DMS 273 (cell line): ENCODE results near the gene P3H4.

ENCODE experiments used
- DNase-seq: peaks from one replicate; lab custom pipeline; 2025; ENCODE audit not compliant: unreplicated experiment; lab: John Stamatoyannopoulos, UW

Gene P3H4

GRCh38 chr17:41822216-41823140, 10.7 kb upstream of the P3H4 start:
- no peak for DNase-seq

GRCh38 chr17:41821776-41822175, 10.0 kb upstream of the P3H4 start:
- DNase-seq, result no peak

GRCh38 chr17:41818024-41818423, 6.3 kb upstream of the P3H4 start:
- DNase-seq, result no peak

GRCh38 chr17:41816637-41817320, 5.0 kb upstream of the P3H4 start:
- no peak for DNase-seq

DNA sequence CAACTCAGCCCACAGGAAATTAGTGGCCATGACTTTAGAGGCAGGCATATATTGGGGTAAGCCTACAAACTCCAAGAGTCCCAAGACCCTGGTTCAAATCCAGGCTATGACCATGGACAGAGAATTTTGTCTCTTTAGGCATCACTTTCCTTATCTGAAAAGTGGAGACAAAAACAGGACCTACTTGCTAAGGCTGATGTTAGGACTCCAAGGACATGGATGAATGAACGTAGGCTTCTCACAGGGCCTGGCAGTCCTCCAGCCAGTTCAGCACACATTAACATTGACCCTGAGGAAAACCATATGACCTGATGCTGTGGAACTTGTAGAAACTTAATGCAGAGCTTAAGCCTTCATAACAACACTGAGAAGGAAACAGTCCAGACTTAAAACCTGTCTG, 2.4 kb upstream of the P3H4 start:
- no peak for DNase-seq

GRCh38 chr17:41813699-41814124, 2.0 kb upstream of the P3H4 start:
- no peak for DNase-seq

GRCh38 chr17:41813152-41813680, 1.5 kb upstream of the P3H4 start:
- DNase-seq, result no peak

GRCh38 chr17:41812381-41813151, 817 bp upstream of the P3H4 start, which contains the start of gene FKBP10:
Gene FKBP10, plus strand, starts transcription at chr17:41813004. Its CDS starts 31 bp downstream, at chr17:41813035.
- DNase-seq, result peak; percentile 62

GRCh38 chr17:41810659-41811548, 845 bp downstream of the P3H4 start:
- DNase-seq, result no peak

- DNase-seq, result no peak
Measured at GRCh38 chr17:41806685-41807445, 4.9 kb downstream of the P3H4 start.

DNA sequence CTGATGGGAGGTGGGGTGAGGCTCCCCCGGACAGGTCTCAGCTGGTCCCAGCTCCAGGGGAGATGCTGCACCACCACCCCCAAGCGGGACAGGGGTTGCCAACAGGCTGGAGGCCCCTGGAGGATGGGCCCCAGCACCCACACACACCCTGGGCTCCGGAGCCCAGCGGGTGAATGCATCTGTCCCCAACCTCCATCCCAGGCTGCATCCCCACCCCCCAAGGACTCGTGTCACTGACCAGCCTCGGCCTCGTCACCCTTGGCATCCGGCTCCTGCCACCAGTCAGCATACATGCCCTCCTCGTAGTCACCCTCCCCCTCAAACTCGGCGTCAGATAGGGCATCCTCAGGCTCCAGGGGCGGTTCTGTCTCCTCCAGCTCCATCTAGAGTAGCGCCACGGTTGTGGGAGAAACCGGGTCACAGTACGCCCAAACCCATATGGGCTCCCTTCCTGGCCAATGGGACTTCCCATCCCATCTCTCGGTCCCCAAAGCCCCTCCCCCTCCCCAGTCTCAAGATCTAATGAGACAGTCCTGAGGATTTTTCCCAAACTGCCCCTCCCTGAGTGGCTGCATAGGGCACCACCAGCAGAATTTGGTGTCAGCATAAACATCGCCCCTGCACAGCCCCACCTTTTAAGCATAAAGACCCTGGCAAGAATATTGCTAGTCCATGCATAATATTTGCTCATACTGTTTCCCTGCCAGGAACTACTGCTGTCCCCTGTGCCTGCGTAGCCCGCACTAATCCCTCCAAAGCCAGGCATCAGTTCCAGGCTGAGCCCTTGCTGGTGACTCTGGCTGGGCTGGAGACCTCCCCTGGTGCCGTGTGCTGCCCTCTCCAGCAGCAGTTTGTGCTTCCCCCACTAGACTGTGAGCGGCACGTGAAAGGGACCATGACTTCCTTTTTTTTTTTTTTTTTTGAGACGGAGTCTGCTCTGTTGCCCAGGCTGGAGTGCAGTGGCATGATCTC, 8.4 kb downstream of the P3H4 start:
- DNase-seq, result peak; percentile 63

- peak; percentile 90 for DNase-seq
Measured at GRCh38 chr17:41801374-41802271, 10.1 kb downstream of the P3H4 start.

DNA sequence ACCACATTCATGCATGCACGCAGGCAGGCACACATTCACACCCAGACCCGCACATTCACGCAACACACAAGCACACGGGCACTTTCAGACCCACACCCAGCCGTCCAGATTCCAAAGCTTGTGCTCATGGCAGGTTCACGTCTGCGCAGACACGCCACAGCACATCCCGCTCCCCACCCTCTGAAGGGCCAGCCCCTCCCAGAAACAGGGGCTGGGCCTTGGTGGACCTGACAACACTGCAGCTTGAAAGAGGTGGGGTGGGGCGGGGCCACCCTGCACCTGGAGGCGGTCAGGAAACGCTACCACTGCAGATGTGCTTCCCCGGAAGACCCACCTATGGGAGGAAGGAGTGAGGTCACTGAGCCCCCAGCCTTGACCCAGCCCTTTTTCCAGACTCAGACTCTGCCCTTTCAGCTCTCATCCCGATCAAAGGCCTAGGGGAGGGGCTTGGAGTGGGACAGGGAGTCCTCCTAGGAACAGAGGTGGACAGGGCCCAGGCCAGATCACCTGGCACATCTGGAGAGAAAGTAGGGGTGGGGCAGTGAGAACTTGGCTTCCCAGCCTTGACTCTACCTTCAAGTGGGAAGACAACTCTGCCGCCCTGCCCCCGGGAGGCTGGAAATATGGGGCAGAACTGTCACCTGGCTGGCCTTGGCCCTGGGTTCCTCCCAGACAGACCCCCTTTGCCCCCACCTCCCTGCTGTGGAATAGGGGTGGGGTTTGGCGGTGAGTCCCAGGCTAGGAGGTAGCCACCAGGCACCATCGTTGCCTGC, 11.0 kb downstream of the P3H4 start:
- no peak for DNase-seq

DNA sequence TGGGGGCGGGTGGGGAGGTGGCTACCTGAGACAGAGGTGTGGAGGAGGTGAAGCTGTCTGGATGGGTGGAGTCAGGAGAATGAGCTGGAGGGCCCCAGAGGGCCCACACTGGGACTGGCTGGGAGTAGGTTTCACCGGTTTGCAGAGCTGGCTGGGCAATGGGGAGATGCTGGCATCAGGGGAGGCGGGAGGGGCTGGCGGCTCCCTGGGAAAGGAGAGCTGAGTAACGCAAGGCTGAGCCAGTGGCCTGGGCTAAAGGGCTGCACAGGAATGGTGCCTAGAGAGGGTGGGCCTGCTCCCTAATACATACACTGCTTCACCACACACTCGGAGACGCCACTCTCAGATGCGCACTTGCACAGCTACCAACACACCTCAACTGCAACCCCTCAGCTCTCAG, 12.4 kb downstream of the P3H4 start:
- DNase-seq, result no peak

DNA sequence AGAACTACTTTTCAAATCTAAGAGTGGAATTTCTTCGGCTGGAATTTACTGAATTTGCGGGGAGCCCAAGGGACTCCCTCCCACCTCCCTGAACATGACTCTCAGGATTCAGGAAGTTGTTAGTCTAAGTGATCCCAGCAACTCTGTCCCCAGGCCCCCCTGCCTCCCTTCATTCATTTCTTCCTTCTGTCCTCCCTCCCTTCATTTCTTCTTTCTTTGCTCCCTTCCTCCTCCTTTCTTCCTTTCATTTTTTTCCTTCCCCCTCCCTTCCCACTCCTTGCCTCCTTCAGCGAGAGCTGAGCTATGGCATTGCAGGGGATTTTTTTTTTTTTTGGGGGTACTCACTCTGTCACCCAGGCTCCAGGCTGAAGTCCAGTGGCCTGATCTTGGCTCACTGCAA, 14.4 kb downstream of the P3H4 start:
- DNase-seq, result no peak

- DNase-seq, result no peak
Measured at GRCh38 chr17:41796121-41796895, 15.4 kb downstream of the P3H4 start.
